GM06990 (cell line): ENCODE measurements around the gene ZBTB37.
A peak's percentile ranks its signal among the peaks of the same experiment; 100 is the strongest.

Experiments used
- DNase-seq: peaks from one replicate; pipeline ENCODE4 v3.0.0-alpha.2; 2011; ENCODE audit not compliant: insufficient read length; ENCODE audit errors: extremely low read depth
- H3K27me3 ChIP-seq: replicated peaks from 2 replicates; pipeline ENCODE4 v1.6.0; 2011; ENCODE audit warnings: low read length; ENCODE audit not compliant: control insufficient read depth, insufficient read depth
- H3K36me3 ChIP-seq: 2 replicates; pipeline ENCODE4 v1.5.1; 2011; ENCODE audit warnings: low read length; ENCODE audit not compliant: control insufficient read depth, insufficient read depth
- H3K4me3 ChIP-seq: replicated peaks from 2 replicates; pipeline ENCODE4 v1.5.1; 2011; ENCODE audit warnings: low read depth, mild to moderate bottlenecking, control low read depth, low read length
- TF ChIP-seq, protein P1 (sequence below): IDR thresholded peaks from 2 replicates; pipeline ENCODE4 v1.5.1; 2011; ENCODE audit warnings: low read length, control low read depth, mild to moderate bottlenecking, inconsistent platforms; ENCODE audit not compliant: insufficient read depth, poor library complexity, severe bottlenecking

The ZBTB37 gene

DNA sequence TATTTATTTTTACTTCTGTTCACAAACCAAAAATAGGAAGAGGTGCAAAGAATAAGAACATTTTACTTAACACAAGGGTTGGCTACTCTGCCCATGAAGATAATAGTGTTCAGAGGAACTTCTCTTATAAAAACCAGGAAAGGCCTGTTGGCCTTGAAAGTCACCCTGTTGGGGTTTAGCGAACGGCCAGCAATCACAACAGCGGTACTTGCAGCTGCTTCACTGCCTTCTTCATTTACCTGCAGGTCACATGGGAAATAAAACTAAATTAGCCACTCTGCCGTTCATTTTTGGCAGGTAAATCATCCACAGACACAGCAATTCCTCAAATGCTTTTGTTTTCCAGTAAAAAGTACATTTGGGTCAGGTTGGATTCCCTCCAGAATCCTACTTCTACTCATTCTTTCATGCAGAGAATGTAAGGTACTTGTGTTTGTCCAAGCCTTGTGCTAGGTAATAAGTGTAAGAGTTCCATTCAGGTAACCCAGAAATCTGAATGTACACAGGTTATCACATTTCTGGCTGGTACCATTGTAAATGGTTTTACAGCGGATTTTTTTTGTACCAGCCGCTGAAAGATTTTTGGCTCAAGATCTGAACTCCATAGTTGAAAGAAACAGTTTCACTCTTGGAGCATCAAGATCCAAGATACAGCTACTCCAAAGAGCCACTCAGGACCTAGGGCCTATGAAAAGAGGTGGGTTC is 35.8 kb downstream of the ZBTB37 start:
- Histone ChIP-seq H3K4me3 (no peak overlapping the region), H3K36me3 (no peaks in the 10 kb centered on the region), H3K27me3 (no peaks in the 10 kb centered on the region)
- DNase-seq: no peak
- TF ChIP-seq, protein P1, sequence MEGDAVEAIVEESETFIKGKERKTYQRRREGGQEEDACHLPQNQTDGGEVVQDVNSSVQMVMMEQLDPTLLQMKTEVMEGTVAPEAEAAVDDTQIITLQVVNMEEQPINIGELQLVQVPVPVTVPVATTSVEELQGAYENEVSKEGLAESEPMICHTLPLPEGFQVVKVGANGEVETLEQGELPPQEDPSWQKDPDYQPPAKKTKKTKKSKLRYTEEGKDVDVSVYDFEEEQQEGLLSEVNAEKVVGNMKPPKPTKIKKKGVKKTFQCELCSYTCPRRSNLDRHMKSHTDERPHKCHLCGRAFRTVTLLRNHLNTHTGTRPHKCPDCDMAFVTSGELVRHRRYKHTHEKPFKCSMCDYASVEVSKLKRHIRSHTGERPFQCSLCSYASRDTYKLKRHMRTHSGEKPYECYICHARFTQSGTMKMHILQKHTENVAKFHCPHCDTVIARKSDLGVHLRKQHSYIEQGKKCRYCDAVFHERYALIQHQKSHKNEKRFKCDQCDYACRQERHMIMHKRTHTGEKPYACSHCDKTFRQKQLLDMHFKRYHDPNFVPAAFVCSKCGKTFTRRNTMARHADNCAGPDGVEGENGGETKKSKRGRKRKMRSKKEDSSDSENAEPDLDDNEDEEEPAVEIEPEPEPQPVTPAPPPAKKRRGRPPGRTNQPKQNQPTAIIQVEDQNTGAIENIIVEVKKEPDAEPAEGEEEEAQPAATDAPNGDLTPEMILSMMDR: no peak

DNA sequence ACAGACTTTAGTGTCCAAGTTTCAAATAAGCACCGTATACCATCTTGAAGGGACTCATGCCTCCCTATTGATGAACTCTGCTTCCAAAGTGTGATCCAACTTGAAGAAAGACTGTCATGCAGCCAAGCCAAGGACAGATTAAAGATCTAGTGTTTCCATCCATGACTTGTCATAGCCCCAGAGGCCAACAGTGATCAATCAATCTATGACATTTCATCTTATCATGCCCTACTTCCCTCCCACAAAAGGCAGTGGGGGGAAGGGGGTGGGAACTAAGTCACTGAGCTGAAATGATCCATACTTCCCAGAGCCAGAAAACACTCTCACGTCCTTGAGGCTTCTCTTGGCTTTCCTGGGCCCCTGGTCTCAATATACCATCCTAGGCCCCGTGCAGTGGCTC is 44.9 kb downstream of the ZBTB37 start:
- Histone ChIP-seq H3K4me3 (no peak overlapping the region), H3K36me3 (no peaks in the 10 kb centered on the region), H3K27me3 (no peaks in the 10 kb centered on the region)
- DNase-seq: no peak
- TF ChIP-seq, protein P1: no peak

DNA sequence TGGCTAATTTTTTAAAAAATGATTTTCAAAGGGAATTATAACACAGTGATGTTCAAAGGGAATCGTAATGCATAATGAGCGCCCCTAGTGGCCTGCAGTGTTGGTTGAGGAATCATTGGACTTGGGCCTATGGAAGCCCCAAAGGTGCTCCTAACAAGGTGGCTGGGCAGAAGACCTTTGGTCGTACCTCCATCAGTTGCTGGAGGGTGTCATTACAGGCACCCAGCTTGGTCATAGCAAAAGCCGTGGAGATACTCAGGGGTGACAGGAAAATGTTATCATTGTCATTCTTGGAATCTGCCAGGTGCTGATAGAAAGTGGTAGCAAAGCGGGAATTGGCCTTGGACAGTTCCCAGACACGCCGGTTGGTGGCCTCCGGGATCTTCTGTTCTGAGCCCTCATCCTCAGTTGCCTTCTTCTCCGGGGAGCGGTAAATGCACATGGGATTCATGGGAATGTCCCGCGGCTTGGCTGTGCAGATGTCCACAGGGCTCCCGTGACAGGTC is 46.2 kb downstream of the ZBTB37 start:
- H3K36me3 ChIP-seq: no peaks in the 10 kb centered on the region
- no peak for DNase-seq
- no peak overlapping the region for H3K4me3 ChIP-seq
- TF ChIP-seq, protein P1: peak; percentile 81
- no peaks in the 10 kb centered on the region for H3K27me3 ChIP-seq

DNA sequence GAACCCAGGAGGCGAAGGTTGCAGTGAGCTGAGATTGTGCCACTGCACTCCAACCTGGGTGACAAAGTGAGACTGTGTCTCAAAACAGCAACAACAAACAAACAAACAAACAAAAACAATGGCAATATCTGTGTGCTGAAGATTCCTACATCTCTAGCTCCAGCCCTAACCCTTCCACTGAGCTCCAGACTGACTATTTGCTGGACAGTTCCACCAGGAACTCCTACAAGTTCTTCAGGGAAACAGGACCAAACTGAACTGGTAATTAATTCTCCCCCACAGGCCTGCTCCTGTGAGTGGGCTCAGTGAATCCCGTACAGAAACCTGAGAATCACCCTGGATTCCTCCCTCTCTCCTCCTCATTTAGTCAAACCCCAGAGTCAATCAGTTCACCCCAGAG is 47.4 kb downstream of the ZBTB37 start:
- DNase-seq: no peak
- no peak overlapping the region for H3K4me3 ChIP-seq
- TF ChIP-seq, protein P1: no peak
- H3K36me3 ChIP-seq: no peaks in the 10 kb centered on the region
- H3K27me3 ChIP-seq: no peaks in the 10 kb centered on the region

DNA sequence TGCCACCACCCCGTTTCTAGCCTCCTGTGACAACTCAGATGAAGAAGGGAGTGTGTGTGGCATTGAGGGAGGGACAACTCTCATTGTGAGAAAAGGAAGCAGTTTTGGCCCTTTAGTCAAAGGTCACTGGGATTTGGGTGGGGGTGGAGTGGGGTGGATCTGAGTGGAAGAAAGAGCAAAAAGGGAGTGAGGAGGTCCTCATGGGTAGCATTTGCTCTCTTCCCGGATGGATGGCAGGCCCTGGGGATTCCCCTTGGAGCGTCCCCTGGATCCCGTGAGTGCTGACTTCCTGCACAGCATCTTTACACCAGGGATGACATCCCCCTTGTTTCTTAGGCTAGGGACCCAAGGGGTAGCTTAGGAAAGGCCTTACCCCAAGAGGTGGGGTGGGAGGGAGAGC is 48.5 kb downstream of the ZBTB37 start:
- DNase-seq: no peak
- Histone ChIP-seq H3K36me3 (no peaks in the 10 kb centered on the region), H3K4me3 (no peak overlapping the region), H3K27me3 (no peaks in the 10 kb centered on the region)
- TF ChIP-seq, protein P1: no peak
